GM12878 (cell line): ENCODE measurements around the gene NTM. TPM values are rescaled to one million over a fixed set of nuclear protein-coding genes. Genes with fewer than 3 reads are reported as not detected.

ENCODE experiments used
- ATAC-seq: fragments of 200-7000 bp; cut with Tn5 transposase; 3 replicates; pipeline ENCODE4 v1.9.1; 2020; ENCODE audit warnings: mild to moderate bottlenecking, moderate library complexity
- BruUV-seq: library from RNA; stranded (reverse); fragments of 400-500 nt; replicated peaks from 2 replicates; lab custom pipeline; 2021; lab: Mats Ljungman, UMichigan
- CTCF ChIA-PET: fragments of 300-600 bp; sonication (Branson Sonifier 250); formaldehyde crosslinking; extraction: SDS; loops from one replicate; lab custom pipeline; 2021; ENCODE audit warnings: inconsistent platforms; lab: Yijun Ruan, JAX
- POLR2A ChIA-PET: fragments of 350-600 bp; formaldehyde crosslinking; extraction: SDS; loops from one replicate; lab custom pipeline; 2021; ENCODE audit warnings: inconsistent platforms; lab: Charles Lee
- RAD21 ChIA-PET: fragments of 300-600 bp; sonication (Branson Sonifier 250); formaldehyde crosslinking; loops from one replicate; lab custom pipeline; 2023; ENCODE audit warnings: antibody characterized with exemption; ENCODE audit not compliant: unreplicated experiment; lab: Charles Lee
- SMC1A ChIA-PET: fragments of 300-600 bp; sonication (Branson Sonifier 250); formaldehyde crosslinking; loops from one replicate; lab custom pipeline; 2023; ENCODE audit not compliant: unreplicated experiment, uncharacterized antibody; lab: Charles Lee
- DNase-seq: peaks from one replicate; pipeline ENCODE4 v3.0.0-alpha.2; 2011; ENCODE audit warnings: low read depth, low spot score
- FAIRE-seq: peaks from 3 replicates; lab custom pipeline; 2011; peaks lifted over from hg19 to GRCh38; lab: Jason Lieb, UNC
- H2AFZ ChIP-seq: 2 replicates; pipeline ENCODE4 v1.6.0; 2011; ENCODE audit warnings: low read depth, low read length, control low read depth; ENCODE audit not compliant: control insufficient read depth
- H3K27ac ChIP-seq: 2 replicates; pipeline ENCODE4 v1.5.1; 2011; ENCODE audit warnings: control low read depth; ENCODE audit not compliant: control insufficient read depth, insufficient read depth
- H3K27me3 ChIP-seq, 2 experiments: replicated peaks in 1 of 2; 2 replicates each; pipeline versions ENCODE4 v1.6.0 to v1.6.1; 2011; ENCODE audit warnings: low read length in 1 of 2; ENCODE audit not compliant: control insufficient read depth in 2 of 2, insufficient read depth in 2 of 2
- H3K36me3 ChIP-seq, 2 experiments: 2 replicates each; pipeline ENCODE4 v1.5.1; 2011; ENCODE audit warnings: low read length in 1 of 2; ENCODE audit not compliant: control insufficient read depth in 2 of 2, insufficient read depth in 2 of 2
- H3K4me1 ChIP-seq: 2 replicates; pipeline ENCODE4 v1.6.1; 2011; ENCODE audit warnings: mild to moderate bottlenecking, low read length, moderate library complexity, mixed read lengths; ENCODE audit not compliant: control insufficient read depth, insufficient read depth
- H3K4me2 ChIP-seq: 2 replicates; pipeline ENCODE4 v1.6.0; 2011; ENCODE audit warnings: control low read depth; ENCODE audit not compliant: control insufficient read depth, insufficient read depth
- H3K4me3 ChIP-seq: fragments of 200-600 bp; sonication (generic); 2 replicates; pipeline ENCODE4 v1.5.1; 2016
- H3K79me2 ChIP-seq: 2 replicates; pipeline ENCODE4 v1.6.0; 2011; ENCODE audit warnings: low read length; ENCODE audit not compliant: control insufficient read depth, insufficient read depth
- H3K9ac ChIP-seq: 2 replicates; pipeline ENCODE4 v1.8.0; 2011; ENCODE audit warnings: low read length, control low read depth, mixed read lengths; ENCODE audit not compliant: control insufficient read depth, insufficient read depth
- H3K9me3 ChIP-seq: replicated peaks from 3 replicates; pipeline ENCODE4 v1.5.1; 2011; ENCODE audit warnings: mild to moderate bottlenecking, low read length; ENCODE audit not compliant: control insufficient read depth, insufficient read depth
- H4K20me1 ChIP-seq: 2 replicates; pipeline ENCODE4 v1.6.0; 2011; ENCODE audit not compliant: control insufficient read depth, insufficient read depth
- ASH2L ChIP-seq: fragments of 300-600, 200-600 bp; sonication (generic); IDR thresholded peaks from 2 replicates; pipeline ENCODE4 v1.6.1; 2017; ENCODE audit warnings: low read depth, mild to moderate bottlenecking, borderline replicate concordance
- CHD2 ChIP-seq: IDR thresholded peaks from 2 replicates; pipeline ENCODE4 v1.6.1; 2011; ENCODE audit warnings: low read depth, low read length, improper control_type of control experiment, borderline replicate concordance
- FOS ChIP-seq: IDR thresholded peaks from 3 replicates; pipeline ENCODE4 v1.6.1; 2011; ENCODE audit warnings: borderline replicate concordance; ENCODE audit not compliant: insufficient read length; ENCODE audit errors: extremely low read depth
- IKZF1 ChIP-seq: fragments of 450-650 bp; conservative IDR thresholded peaks from 2 replicates; pipeline ENCODE4 v1.6.1; 2017; ENCODE audit warnings: antibody characterized with exemption, mild to moderate bottlenecking
- IRF3 ChIP-seq: fragments of 450-650 bp; IDR thresholded peaks from 2 replicates; pipeline ENCODE4 v1.6.1; 2014; ENCODE audit warnings: mild to moderate bottlenecking
- IRF4 ChIP-seq: IDR thresholded peaks from 2 replicates; pipeline ENCODE4 v1.6.1; 2011; ENCODE audit warnings: low read depth, low read length
- JUNB ChIP-seq: IDR thresholded peaks from 2 replicates; pipeline ENCODE4 v1.6.1; 2016; ENCODE audit warnings: antibody characterized with exemption, mild to moderate bottlenecking
- MLLT1 ChIP-seq: fragments of 450-650 bp; IDR thresholded peaks from 2 replicates; pipeline ENCODE4 v1.6.1; 2016; ENCODE audit warnings: mild to moderate bottlenecking
- NR2C2 ChIP-seq: IDR thresholded peaks from 2 replicates; pipeline ENCODE4 v1.6.1; 2011; ENCODE audit warnings: borderline replicate concordance, low read depth; ENCODE audit not compliant: control insufficient read depth, insufficient read length
- NR2F1 ChIP-seq: fragments of 450-650 bp; conservative IDR thresholded peaks from 2 replicates; pipeline ENCODE4 v1.6.1; 2017; ENCODE audit warnings: mild to moderate bottlenecking
- SKIL ChIP-seq: fragments of 450-650 bp; IDR thresholded peaks from 2 replicates; pipeline ENCODE4 v1.6.1; 2017; ENCODE audit warnings: mild to moderate bottlenecking, low read depth, inconsistent platforms; ENCODE audit not compliant: poor library complexity, severe bottlenecking
- SMARCA5 ChIP-seq: fragments of 450-650 bp; IDR thresholded peaks from 2 replicates; pipeline ENCODE4 v1.6.1; 2017; ENCODE audit warnings: mild to moderate bottlenecking
- SUPT20H ChIP-seq: IDR thresholded peaks from 2 replicates; pipeline ENCODE4 v1.6.1; 2011; ENCODE audit warnings: low read depth, mild to moderate bottlenecking, low read length, moderate library complexity, borderline replicate concordance; ENCODE audit not compliant: control insufficient read depth
- TARDBP ChIP-seq: IDR thresholded peaks from 2 replicates; pipeline ENCODE4 v1.6.1; 2016; ENCODE audit warnings: borderline replicate concordance
- WGBS: methylation state at CpG from one replicate; pipeline ENCODE4 v1.1.6; 2016; ENCODE audit warnings: low lambda C conversion rate; ENCODE audit not compliant: insufficient replicate concordance, insufficient coverage; ENCODE audit errors: missing lambda C conversion rate; 5-methylcytosine and 5-hydroxymethylcytosine counted together
- in situ Hi-C: fragments of 300-500 bp; cut with MboI; formaldehyde crosslinking; loops from 9 replicates; pipeline ENCODE4 v1.14.3; 2018; ENCODE audit warnings: mixed read lengths
- intact Hi-C: fragments of 100-400 bp; cut with micrococcal nuclease; formaldehyde crosslinking; loops from one replicate; pipeline ENCODE4 v1.14.2; 2022; ENCODE audit not compliant: unreplicated experiment
- polyA plus RNA-seq, 11 experiments: library from polyadenylated mRNA; depleted of rRNA in 4 of 11; unstranded in 6 of 11; stranded (reverse) in 5 of 11; fragments of >200 nt; fragmentation: Nextera tagmentation in 4 of 11; fragmentation: Illumina TruSeq in 1 of 11; extraction: Ambion mirVana in 4 of 11; extraction: Trizol in 1 of 11; gene quantifications; 1 replicate in 1 of 11; 2 replicates in 10 of 11; pipeline versions ENCODE4 v1.2.1 to v1.2.3, GENCODE V29; 2011 to 2016; ENCODE audit warnings: inconsistent platforms in 2 of 11, missing spikeins in 2 of 11, low read depth in 1 of 11
- total RNA-seq, 4 experiments: library from RNA; depleted of rRNA in 3 of 4; stranded (reverse); fragments of >200 nt in 3 of 4; fragmentation: Illumina TruSeq in 1 of 4; extraction: Trizol in 1 of 4; gene quantifications; 2 replicates each; pipeline versions ENCODE4 v1.2.1 to v1.2.3, GENCODE V29; 2013 to 2021
- TF ChIP-seq, protein P1 (sequence below): fragments of 450-650 bp; IDR thresholded peaks from 2 replicates; pipeline ENCODE4 v1.6.1; 2017; ENCODE audit warnings: antibody characterized with exemption, mild to moderate bottlenecking, moderate library complexity

Gene NTM
- total and polyA plus RNA-seq, 10 of the 15 experiments (the other 5 are each of a cell fraction or from before 2014, with no cell fraction given): not detected

GRCh38 chr11:132024587-132025295 lies 654.3 kb downstream of the NTM start:
- DNase-seq (peak; percentile 40), FAIRE-seq (peak; percentile 95), ATAC-seq (peak; percentile 97)
- CTCF ChIA-PET: interaction anchor here (1.7 to 4.8 kb wide), 2 partner anchors 156 to 277 kb away, joined by 8 to 34 read pairs; no protein-coding TSS in a partner anchor
- no peaks in the 10 kb centered on the region for H4K20me1 ChIP-seq
- in situ Hi-C loops (loop anchor here (5.0 kb wide), 1 partner anchor 157 kb away; no protein-coding TSS in a partner anchor), intact Hi-C loops (no loop called here)
- no peak overlapping the region for H3K27ac ChIP-seq
- no peaks in the 10 kb centered on the region for H3K36me3 ChIP-seq
- H3K9ac ChIP-seq: no peak overlapping the region
- no peaks in the 10 kb centered on the region for H3K27me3 ChIP-seq
- BruUV-seq: no TSS peak
- POLR2A ChIA-PET: interaction anchor here (2.1 kb wide), 1 partner anchor 15 kb away, joined by 4 read pairs; no protein-coding TSS in a partner anchor
- H3K79me2 ChIP-seq: no peaks in the 10 kb centered on the region
- RAD21 ChIA-PET: interaction anchor here (1.1 to 4.3 kb wide), 3 partner anchors 86 to 156 kb away, joined by 3 to 19 read pairs (median 8); no protein-coding TSS in a partner anchor
- H3K4me3 ChIP-seq: no peak overlapping the region
- H3K4me2 ChIP-seq: no peak overlapping the region
- peak overlapping the region; percentile 27 for H2AFZ ChIP-seq
- no peaks in the 10 kb centered on the region for H3K9me3 ChIP-seq
- no peaks in the 10 kb centered on the region for H3K4me1 ChIP-seq
- SMC1A ChIA-PET: interaction anchor here (0.6 to 3.5 kb wide), 3 partner anchors 125 to 163 kb away, joined by 3 to 30 read pairs (median 4); no protein-coding TSS in a partner anchor
- WGBS: 50% methylated on average over 8 of the region's 8 CpGs
- TF ChIP-seq JUNB (peak; percentile 45), NR2F1 (peak; percentile 62), NR2C2 (no peak), ASH2L (no peak), TARDBP (no peak), SMARCA5 (0 out of 2 replicates have a peak, but pooled peaks have one; percentile 21), CHD2 (no peak), SKIL (no peak), SUPT20H (no peak), IRF3 (no peak), FOS (no peak), MLLT1 (no peak), IKZF1 (peak; percentile 24; the same call in 1 of the 2 replicates), IRF4 (peak; percentile 74; the same call in 1 of the 2 replicates)
- TF ChIP-seq, protein P1, sequence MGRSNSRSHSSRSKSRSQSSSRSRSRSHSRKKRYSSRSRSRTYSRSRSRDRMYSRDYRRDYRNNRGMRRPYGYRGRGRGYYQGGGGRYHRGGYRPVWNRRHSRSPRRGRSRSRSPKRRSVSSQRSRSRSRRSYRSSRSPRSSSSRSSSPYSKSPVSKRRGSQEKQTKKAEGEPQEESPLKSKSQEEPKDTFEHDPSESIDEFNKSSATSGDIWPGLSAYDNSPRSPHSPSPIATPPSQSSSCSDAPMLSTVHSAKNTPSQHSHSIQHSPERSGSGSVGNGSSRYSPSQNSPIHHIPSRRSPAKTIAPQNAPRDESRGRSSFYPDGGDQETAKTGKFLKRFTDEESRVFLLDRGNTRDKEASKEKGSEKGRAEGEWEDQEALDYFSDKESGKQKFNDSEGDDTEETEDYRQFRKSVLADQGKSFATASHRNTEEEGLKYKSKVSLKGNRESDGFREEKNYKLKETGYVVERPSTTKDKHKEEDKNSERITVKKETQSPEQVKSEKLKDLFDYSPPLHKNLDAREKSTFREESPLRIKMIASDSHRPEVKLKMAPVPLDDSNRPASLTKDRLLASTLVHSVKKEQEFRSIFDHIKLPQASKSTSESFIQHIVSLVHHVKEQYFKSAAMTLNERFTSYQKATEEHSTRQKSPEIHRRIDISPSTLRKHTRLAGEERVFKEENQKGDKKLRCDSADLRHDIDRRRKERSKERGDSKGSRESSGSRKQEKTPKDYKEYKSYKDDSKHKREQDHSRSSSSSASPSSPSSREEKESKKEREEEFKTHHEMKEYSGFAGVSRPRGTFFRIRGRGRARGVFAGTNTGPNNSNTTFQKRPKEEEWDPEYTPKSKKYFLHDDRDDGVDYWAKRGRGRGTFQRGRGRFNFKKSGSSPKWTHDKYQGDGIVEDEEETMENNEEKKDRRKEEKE: no peak
